ENCODE results near the gene GRIN2C. TPM values are rescaled to one million over a fixed set of nuclear protein-coding genes. Genes with fewer than 3 reads are reported as not detected.

The GRIN2C gene
- total RNA-seq, 1 experiment from 2014 or later, result 0.44 TPM

DNA sequence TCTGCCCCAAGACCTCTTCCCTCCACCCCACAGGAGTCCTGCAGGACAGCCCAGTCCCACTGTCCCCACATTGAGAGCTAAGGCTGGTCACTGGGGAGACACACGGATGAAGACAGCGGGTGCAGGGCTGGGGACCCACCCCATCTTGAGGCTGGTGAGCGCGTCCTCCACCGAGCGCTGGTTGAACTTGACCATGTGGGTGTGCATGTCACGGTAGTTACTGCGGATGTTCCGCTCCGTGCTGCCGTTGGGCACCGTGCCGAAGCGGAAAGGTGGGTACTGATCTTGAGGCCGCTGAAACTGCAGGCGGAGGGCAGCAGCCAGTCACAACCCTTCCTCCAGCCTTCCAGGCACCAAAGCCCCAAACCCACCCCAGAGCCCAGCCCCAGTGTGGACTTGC is 13.1 kb downstream of the GRIN2C start:
- no peak overlapping the region for H3T11ph ChIP-seq (ENCODE audit: low read length)
- H3K4me1 Mint-ChIP-seq, result peaks cover 3 to 5% of the 10 kb centered on the region in 2 experiments; a peak in 2 of 4 replicates
- no peak overlapping the region for H3K4ac ChIP-seq (ENCODE audit: low read depth, low read length)
- H3K23me2 ChIP-seq (ENCODE audit: insufficient read length, low read depth, low read length, poor library complexity, severe bottlenecking), result no peaks in the 10 kb centered on the region
- H3K9ac ChIP-seq (ENCODE audit: extremely low read depth, insufficient read length, low read length), result no peak overlapping the region
- H2AFZ ChIP-seq (ENCODE audit: low read length), result no peak overlapping the region
- H4K5ac ChIP-seq (ENCODE audit: insufficient read length, low read depth, low read length), result no peak overlapping the region
- H4K20me1 ChIP-seq (ENCODE audit: control insufficient read depth, insufficient read depth, insufficient read length), result no peaks in the 10 kb centered on the region
- no peaks in the 10 kb centered on the region for H3K9me3 Mint-ChIP-seq
- no peak overlapping the region for H3K27ac Mint-ChIP-seq
- no peak overlapping the region for H2AK5ac ChIP-seq (ENCODE audit: insufficient read length, low read length)
- no peak overlapping the region for H4K8ac ChIP-seq (replicated peaks; ENCODE audit: insufficient read length, low read depth, low read length)
- H3K4me2 ChIP-seq (ENCODE audit: insufficient read depth, insufficient read length, low read length), result no peak overlapping the region
- H2BK12ac ChIP-seq (ENCODE audit: insufficient read length, low read depth, low read length), result no peak overlapping the region
- TF ChIP-seq, protein P1, sequence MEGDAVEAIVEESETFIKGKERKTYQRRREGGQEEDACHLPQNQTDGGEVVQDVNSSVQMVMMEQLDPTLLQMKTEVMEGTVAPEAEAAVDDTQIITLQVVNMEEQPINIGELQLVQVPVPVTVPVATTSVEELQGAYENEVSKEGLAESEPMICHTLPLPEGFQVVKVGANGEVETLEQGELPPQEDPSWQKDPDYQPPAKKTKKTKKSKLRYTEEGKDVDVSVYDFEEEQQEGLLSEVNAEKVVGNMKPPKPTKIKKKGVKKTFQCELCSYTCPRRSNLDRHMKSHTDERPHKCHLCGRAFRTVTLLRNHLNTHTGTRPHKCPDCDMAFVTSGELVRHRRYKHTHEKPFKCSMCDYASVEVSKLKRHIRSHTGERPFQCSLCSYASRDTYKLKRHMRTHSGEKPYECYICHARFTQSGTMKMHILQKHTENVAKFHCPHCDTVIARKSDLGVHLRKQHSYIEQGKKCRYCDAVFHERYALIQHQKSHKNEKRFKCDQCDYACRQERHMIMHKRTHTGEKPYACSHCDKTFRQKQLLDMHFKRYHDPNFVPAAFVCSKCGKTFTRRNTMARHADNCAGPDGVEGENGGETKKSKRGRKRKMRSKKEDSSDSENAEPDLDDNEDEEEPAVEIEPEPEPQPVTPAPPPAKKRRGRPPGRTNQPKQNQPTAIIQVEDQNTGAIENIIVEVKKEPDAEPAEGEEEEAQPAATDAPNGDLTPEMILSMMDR (conservative IDR thresholded peaks at IDR 0.05), result no peak
- H3K79me1 ChIP-seq (ENCODE audit: insufficient read depth, low read depth, low read length, poor library complexity, severe bottlenecking), result no peaks in the 10 kb centered on the region
- no peak for DNase-seq
- H4K91ac ChIP-seq (ENCODE audit: insufficient read length, low read depth, low read length), result no peak overlapping the region
- H3K27ac ChIP-seq (ENCODE audit: insufficient read length, low read depth, low read length), result no peak overlapping the region
- H3K27me3 ChIP-seq (ENCODE audit: insufficient read depth, low read length), result peaks cover 28% of the 10 kb centered on the region
- peaks cover 90% of the 10 kb centered on the region for H3K27me3 Mint-ChIP-seq (ENCODE audit: low read depth)
- no peaks in the 10 kb centered on the region for H3K79me2 ChIP-seq (ENCODE audit: insufficient read depth, low read length)
- no peak overlapping the region for H3K23ac ChIP-seq (ENCODE audit: insufficient read length, low read depth, low read length)
- H3K18ac ChIP-seq (ENCODE audit: insufficient read length, low read depth, low read length), result no peak overlapping the region
- H2BK20ac ChIP-seq (ENCODE audit: low read depth, low read length, poor library complexity, severe bottlenecking), result no peak overlapping the region
- no peak overlapping the region for H2BK5ac ChIP-seq (ENCODE audit: insufficient read length, low read length)
- no peak overlapping the region for H3K56ac ChIP-seq (ENCODE audit: insufficient read length, low read depth, low read length)
- H3K14ac ChIP-seq (ENCODE audit: insufficient read depth, low read length), result no peak overlapping the region
- H3K9me3 ChIP-seq (ENCODE audit: control insufficient read depth, low read depth, low read length), result no peaks in the 10 kb centered on the region
- no peak overlapping the region for H2BK120ac ChIP-seq (ENCODE audit: low read depth, low read length, poor library complexity, severe bottlenecking)
- H2BK15ac ChIP-seq (ENCODE audit: low read depth, low read length), result no peak overlapping the region
- H3K36me3 Mint-ChIP-seq (ENCODE audit: insufficient read depth in 1 of 3, low read depth in 3 of 3), result no peaks in the 10 kb centered on the region
- H3K4me3 Mint-ChIP-seq, result no peak overlapping the region
- no CpG with 5 or more reads among the region's 16 CpGs for WGBS (ENCODE audit: extremely low coverage, insufficient read length, low lambda C conversion rate)
- H3K4me1 ChIP-seq (ENCODE audit: insufficient read depth, low read length), result no peaks in the 10 kb centered on the region

Measured in H9 (cell line).